ENCODE results near the gene TMEM40.
"Not testable (repeated sequence)": the region's sequence is repeated elsewhere in the genome, so short reads cannot be mapped to it uniquely, and the experiment has no call there.

Gene TMEM40

GRCh38 chr3:12750658-12751071, 8.4 kb downstream of the TMEM40 start:
- DNase-seq (ENCODE audit: low spot score), result no peak

GRCh38 chr3:12750223-12750622, 8.8 kb downstream of the TMEM40 start:
- peak; percentile 38 for DNase-seq (ENCODE audit: low spot score)

- DNase-seq (ENCODE audit: low spot score), result no peak
Observed at GRCh38 chr3:12748477-12748876, 10.6 kb downstream of the TMEM40 start.

- no peak for DNase-seq (ENCODE audit: low spot score)
Observed at GRCh38 chr3:12746419-12746818, 12.6 kb downstream of the TMEM40 start.

- DNase-seq (ENCODE audit: low spot score), result no peak
Observed at GRCh38 chr3:12744326-12744725, 14.7 kb downstream of the TMEM40 start.

- no peak for DNase-seq (ENCODE audit: low spot score)
Observed at GRCh38 chr3:12743583-12743982, 15.5 kb downstream of the TMEM40 start.

GRCh38 chr3:12742330-12743107, 16.5 kb downstream of the TMEM40 start:
- DNase-seq (ENCODE audit: low spot score), result no peak

GRCh38 chr3:12741209-12741608, 17.9 kb downstream of the TMEM40 start:
- DNase-seq (ENCODE audit: low spot score), result no peak

- DNase-seq (ENCODE audit: low spot score), result no peak
Observed at GRCh38 chr3:12737833-12738232, 21.2 kb downstream of the TMEM40 start.

GRCh38 chr3:12737319-12737718, 21.7 kb downstream of the TMEM40 start:
- DNase-seq (ENCODE audit: low spot score), result no peak

GRCh38 chr3:12734960-12735359, 24.1 kb downstream of the TMEM40 start:
- DNase-seq (ENCODE audit: low spot score), result no peak

GRCh38 chr3:12733566-12733965, 25.5 kb downstream of the TMEM40 start:
- no peak for DNase-seq (ENCODE audit: low spot score)

GRCh38 chr3:12730506-12731242, 28.4 kb downstream of the TMEM40 start:
- DNase-seq (ENCODE audit: low spot score), result no peak

- no peak for DNase-seq (ENCODE audit: low spot score)
Observed at GRCh38 chr3:12729051-12729651, 29.9 kb downstream of the TMEM40 start.

GRCh38 chr3:12727937-12728336, 31.1 kb downstream of the TMEM40 start:
- no peak for DNase-seq (ENCODE audit: low spot score)

- no peak for DNase-seq (ENCODE audit: low spot score)
Observed at GRCh38 chr3:12727481-12727880, 31.6 kb downstream of the TMEM40 start.

- no peak for DNase-seq (ENCODE audit: low spot score)
Observed at GRCh38 chr3:12725436-12725835, 33.6 kb downstream of the TMEM40 start.

- no peak for DNase-seq (ENCODE audit: low spot score)
Observed at GRCh38 chr3:12724794-12725193, 34.3 kb downstream of the TMEM40 start.

GRCh38 chr3:12723362-12723761, 35.7 kb downstream of the TMEM40 start:
- DNase-seq (ENCODE audit: low spot score), result not testable (repeated sequence)

- DNase-seq (ENCODE audit: low spot score), result no peak
Observed at GRCh38 chr3:12722226-12722625, 36.8 kb downstream of the TMEM40 start.

- peak; percentile 77 for DNase-seq (ENCODE audit: low spot score)
Observed at GRCh38 chr3:12719984-12720898, 38.8 kb downstream of the TMEM40 start.

- DNase-seq (ENCODE audit: low spot score), result no peak
Observed at GRCh38 chr3:12719541-12719940, 39.5 kb downstream of the TMEM40 start.

All from LoVo (cell line).